Lower leg skin (tissue), 3 donors: Measurements from ENCODE around the gene PDGFC.

Source experiments
- POLR2A ChIP-seq, 2 donors: fragments of 450-650 bp; IDR thresholded peaks; one replicate each; pipeline ENCODE4 v1.6.1; 2016 to 2017; ENCODE audit warnings: antibody characterized with exemption in 2 of 2, mild to moderate bottlenecking in 1 of 2, moderate library complexity in 1 of 2
- TF ChIP-seq, protein P1 (sequence below), 3 donors: fragments of 450-650 bp; IDR thresholded peaks; one replicate each; pipeline ENCODE4 v1.5.1; 2016; ENCODE audit warnings: antibody characterized with exemption in 3 of 3, mild to moderate bottlenecking in 3 of 3, moderate library complexity in 2 of 3

DNA sequence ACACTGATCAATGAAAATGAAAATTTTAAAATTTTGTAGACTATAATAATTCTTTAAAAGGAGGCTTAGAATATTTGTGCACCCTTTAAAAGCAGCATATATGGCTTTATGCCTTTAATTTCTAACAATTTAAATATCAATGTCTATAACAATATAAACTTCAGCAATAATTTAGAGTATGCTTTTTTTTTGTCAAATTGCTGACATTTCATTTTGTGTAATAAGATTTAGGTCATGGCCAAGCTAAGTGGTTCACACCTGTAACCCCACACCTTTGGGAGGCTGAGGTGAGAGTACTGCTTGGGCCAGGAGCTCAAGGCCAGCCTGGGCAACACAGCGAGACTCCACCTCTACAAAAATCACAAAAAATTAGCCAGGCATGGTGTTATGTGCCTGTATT, 86.2 kb downstream of the PDGFC start:
- TF ChIP-seq, protein P1, sequence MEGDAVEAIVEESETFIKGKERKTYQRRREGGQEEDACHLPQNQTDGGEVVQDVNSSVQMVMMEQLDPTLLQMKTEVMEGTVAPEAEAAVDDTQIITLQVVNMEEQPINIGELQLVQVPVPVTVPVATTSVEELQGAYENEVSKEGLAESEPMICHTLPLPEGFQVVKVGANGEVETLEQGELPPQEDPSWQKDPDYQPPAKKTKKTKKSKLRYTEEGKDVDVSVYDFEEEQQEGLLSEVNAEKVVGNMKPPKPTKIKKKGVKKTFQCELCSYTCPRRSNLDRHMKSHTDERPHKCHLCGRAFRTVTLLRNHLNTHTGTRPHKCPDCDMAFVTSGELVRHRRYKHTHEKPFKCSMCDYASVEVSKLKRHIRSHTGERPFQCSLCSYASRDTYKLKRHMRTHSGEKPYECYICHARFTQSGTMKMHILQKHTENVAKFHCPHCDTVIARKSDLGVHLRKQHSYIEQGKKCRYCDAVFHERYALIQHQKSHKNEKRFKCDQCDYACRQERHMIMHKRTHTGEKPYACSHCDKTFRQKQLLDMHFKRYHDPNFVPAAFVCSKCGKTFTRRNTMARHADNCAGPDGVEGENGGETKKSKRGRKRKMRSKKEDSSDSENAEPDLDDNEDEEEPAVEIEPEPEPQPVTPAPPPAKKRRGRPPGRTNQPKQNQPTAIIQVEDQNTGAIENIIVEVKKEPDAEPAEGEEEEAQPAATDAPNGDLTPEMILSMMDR (IDR thresholded peaks at IDR 0.05) = no peak
- TF ChIP-seq POLR2A (IDR thresholded peaks at IDR 0.05) = no peak
